NCI-H748 (cell line): Measurements from ENCODE around the gene C1QTNF9B.
"Not testable (repeated sequence)": the region's sequence is repeated elsewhere in the genome, so short reads cannot be mapped to it uniquely, and the experiment has no call there.

Experiments used
- DNase-seq: peaks from one replicate; lab custom pipeline; 2025; ENCODE audit not compliant: unreplicated experiment; lab: John Stamatoyannopoulos, UW

The C1QTNF9B gene

GRCh38 chr13:23894746-23895145, 2.6 kb downstream of the C1QTNF9B start:
- not testable (repeated sequence) for DNase-seq

GRCh38 chr13:23893791-23894190, 3.5 kb downstream of the C1QTNF9B start:
- not testable (repeated sequence) for DNase-seq

- peak; percentile 61 for DNase-seq
Measured at GRCh38 chr13:23889615-23890607, 7.4 kb downstream of the C1QTNF9B start.

GRCh38 chr13:23888658-23889614, 8.4 kb downstream of the C1QTNF9B start, which contains the start of gene MIPEP:
TSS of gene MIPEP (minus strand) at chr13:23889400. CDS start at chr13:23889320, 80 bp downstream.
- DNase-seq, result peak; percentile 100

- DNase-seq, result not testable (repeated sequence)
Measured at GRCh38 chr13:23884361-23884760, 12.9 kb downstream of the C1QTNF9B start.

GRCh38 chr13:23883255-23883654, 14.0 kb downstream of the C1QTNF9B start:
- no peak for DNase-seq

GRCh38 chr13:23881402-23881800, 15.9 kb downstream of the C1QTNF9B start:
- DNase-seq, result not testable (repeated sequence)

GRCh38 chr13:23880493-23881401, 16.6 kb downstream of the C1QTNF9B start:
- not testable (repeated sequence) for DNase-seq

- no peak for DNase-seq
Measured at GRCh38 chr13:23877286-23877685, 20.0 kb downstream of the C1QTNF9B start.

GRCh38 chr13:23876265-23876664, 21.0 kb downstream of the C1QTNF9B start:
- DNase-seq, result peak; percentile 43

- peak; percentile 66 for DNase-seq
Measured at GRCh38 chr13:23871616-23872220, 25.6 kb downstream of the C1QTNF9B start.

- no peak for DNase-seq
Measured at GRCh38 chr13:23870356-23871140, 26.8 kb downstream of the C1QTNF9B start.

GRCh38 chr13:23868521-23868920, 28.8 kb downstream of the C1QTNF9B start:
- DNase-seq, result no peak

- DNase-seq, result no peak
Measured at GRCh38 chr13:23867027-23867491, 30.2 kb downstream of the C1QTNF9B start.

- DNase-seq, result peak; percentile 23
Measured at GRCh38 chr13:23866420-23867026, 30.8 kb downstream of the C1QTNF9B start.

- DNase-seq, result no peak
Measured at GRCh38 chr13:23865906-23866305, 31.4 kb downstream of the C1QTNF9B start.

GRCh38 chr13:23865026-23865425, 32.3 kb downstream of the C1QTNF9B start:
- DNase-seq, result no peak

- no peak for DNase-seq
Measured at GRCh38 chr13:23861310-23861709, 36.0 kb downstream of the C1QTNF9B start.
